ENCODE results near the gene DTX1.
A peak's percentile ranks its signal among the peaks of the same experiment; 100 is the strongest.

DTX1 gene

GRCh38 chr12:113055594-113056380 lies 743 bp upstream of the DTX1 start:
- no peak for DNase-seq

- no peak for DNase-seq
Measured at GRCh38 chr12:113056381-113056630, 224 bp upstream of the DTX1 start.

- no peak for DNase-seq
Measured at GRCh38 chr12:113057565-113058485, 1.3 kb downstream of the DTX1 start.

- DNase-seq: no peak
Measured at GRCh38 chr12:113058553-113058952, 2.0 kb downstream of the DTX1 start.

GRCh38 chr12:113059071-113059595 lies 2.6 kb downstream of the DTX1 start:
- DNase-seq: no peak

- no peak for DNase-seq
Measured at GRCh38 chr12:113060336-113060960, 3.9 kb downstream of the DTX1 start.

- no peak for DNase-seq
Measured at GRCh38 chr12:113061061-113061694, 4.6 kb downstream of the DTX1 start.

GRCh38 chr12:113062502-113063395 lies 6.2 kb downstream of the DTX1 start:
- DNase-seq: no peak

GRCh38 chr12:113063396-113064350 lies 7.1 kb downstream of the DTX1 start:
- no peak for DNase-seq

- DNase-seq: no peak
Measured at GRCh38 chr12:113064395-113065125, 8.0 kb downstream of the DTX1 start.

GRCh38 chr12:113065126-113066007 lies 8.8 kb downstream of the DTX1 start:
- no peak for DNase-seq

GRCh38 chr12:113066813-113067400 lies 10.4 kb downstream of the DTX1 start:
- DNase-seq: no peak

- no peak for DNase-seq
Measured at GRCh38 chr12:113067987-113068935, 11.7 kb downstream of the DTX1 start.

- no peak for DNase-seq
Measured at GRCh38 chr12:113069149-113069548, 12.6 kb downstream of the DTX1 start.

- DNase-seq: no peak
Measured at GRCh38 chr12:113069751-113070116, 13.2 kb downstream of the DTX1 start.

- peak; percentile 25 for DNase-seq
Measured at GRCh38 chr12:113070117-113070906, 13.8 kb downstream of the DTX1 start.
